ENCODE data around the gene PTGDS.

Gene PTGDS

GRCh38 chr9:136952876-136953770, 24.2 kb upstream of the PTGDS start:
- Histone ChIP-seq H3K9ac (no peak overlapping the region), H3K36me3 (no peaks in the 10 kb centered on the region), H3K4me1 (peaks cover 13 to 19% (median 17%) of the 10 kb centered on the region in 10 experiments), H3K4me2 (no peak overlapping the region), H4K20me1 (no peaks in the 10 kb centered on the region; a peak in 1 of 22 replicates), H3K27ac (no peak overlapping the region), H3K27me3 (no peaks in the 10 kb centered on the region), H3K9me3 (replicated peaks in 1 of 11) (peaks cover 0 to 4% (median 0%) of the 10 kb centered on the region in 11 experiments; a peak in 1 of 22 replicates), H3K4me3 (no peak overlapping the region)
- no peak for TF ChIP-seq Cebpa-rat (IDR thresholded peaks at IDR 0.05)

- H3K4me2 ChIP-seq = no peak overlapping the region
- H3K27ac ChIP-seq = no peak overlapping the region
- no peaks in the 10 kb centered on the region for H3K27me3 ChIP-seq
- H3K9me3 ChIP-seq (replicated peaks in 1 of 11) = peaks cover 0 to 4% (median 0%) of the 10 kb centered on the region in 11 experiments; a peak in 1 of 22 replicates
- no peaks in the 10 kb centered on the region for H3K36me3 ChIP-seq
- H3K9ac ChIP-seq = no peak overlapping the region
- no peak for TF ChIP-seq Cebpa-rat (IDR thresholded peaks at IDR 0.05)
- H4K20me1 ChIP-seq = no peaks in the 10 kb centered on the region; a peak in 1 of 22 replicates
- H3K4me3 ChIP-seq = no peak overlapping the region
- peaks cover 9 to 14% (median 12%) of the 10 kb centered on the region in 10 experiments for H3K4me1 ChIP-seq
Measured at GRCh38 chr9:136953771-136954269, 23.5 kb upstream of the PTGDS start.

GRCh38 chr9:136954270-136955083, 22.8 kb upstream of the PTGDS start:
- Histone ChIP-seq H3K36me3 (no peaks in the 10 kb centered on the region), H3K9me3 (replicated peaks in 1 of 11) (peaks cover 0 to 4% (median 0%) of the 10 kb centered on the region in 11 experiments; a peak in 1 of 22 replicates), H4K20me1 (no peaks in the 10 kb centered on the region; a peak in 1 of 22 replicates), H3K4me1 (peaks cover 5 to 13% (median 8%) of the 10 kb centered on the region in 10 experiments; a peak in 19 of 20 replicates), H3K4me3 (no peak overlapping the region), H3K4me2 (no peak overlapping the region), H3K9ac (no peak overlapping the region), H3K27me3 (no peaks in the 10 kb centered on the region), H3K27ac (no peak overlapping the region)
- no peak for TF ChIP-seq Cebpa-rat (IDR thresholded peaks at IDR 0.05)

- no peak overlapping the region for H3K4me3 ChIP-seq
- peaks cover 3 to 16% (median 9%) of the 10 kb centered on the region in 10 experiments; a peak in 19 of 20 replicates for H3K4me1 ChIP-seq
- H4K20me1 ChIP-seq = no peaks in the 10 kb centered on the region; a peak in 1 of 22 replicates
- H3K4me2 ChIP-seq = no peak overlapping the region
- no peak overlapping the region for H3K9ac ChIP-seq
- H3K27me3 ChIP-seq = no peaks in the 10 kb centered on the region
- H3K36me3 ChIP-seq = no peaks in the 10 kb centered on the region
- peaks cover 0 to 4% (median 0%) of the 10 kb centered on the region in 11 experiments; a peak in 1 of 22 replicates for H3K9me3 ChIP-seq (replicated peaks in 1 of 11)
- no peak for TF ChIP-seq Cebpa-rat (IDR thresholded peaks at IDR 0.05)
- H3K27ac ChIP-seq = no peak overlapping the region
Measured at GRCh38 chr9:136955202-136955942, 21.9 kb upstream of the PTGDS start.

- H3K27ac ChIP-seq = no peak overlapping the region
- no peaks in the 10 kb centered on the region for H3K27me3 ChIP-seq
- H3K36me3 ChIP-seq = no peaks in the 10 kb centered on the region
- TF ChIP-seq Cebpa-rat (IDR thresholded peaks at IDR 0.05) = no peak
- H3K9ac ChIP-seq = no peak overlapping the region
- H3K4me2 ChIP-seq = no peak overlapping the region
- no peak overlapping the region for H3K4me3 ChIP-seq
- H3K4me1 ChIP-seq = peaks cover 0 to 10% (median 5%) of the 10 kb centered on the region in 10 experiments; a peak in 8 of 20 replicates
- peaks cover 0 to 4% (median 0%) of the 10 kb centered on the region in 11 experiments; a peak in 1 of 22 replicates for H3K9me3 ChIP-seq (replicated peaks in 1 of 11)
- no peaks in the 10 kb centered on the region; a peak in 1 of 22 replicates for H4K20me1 ChIP-seq
Measured at GRCh38 chr9:136955943-136956335, 21.4 kb upstream of the PTGDS start.

- TF ChIP-seq Cebpa-rat (IDR thresholded peaks at IDR 0.05) = no peak
- H3K9ac ChIP-seq = no peak overlapping the region
- no peaks in the 10 kb centered on the region for H3K27me3 ChIP-seq
Measured at GRCh38 chr9:136956604-136957003, 20.7 kb upstream of the PTGDS start.

GRCh38 chr9:136957461-136957860, 19.8 kb upstream of the PTGDS start:
- H3K9me3 ChIP-seq (replicated peaks in 1 of 11) = peaks cover 0 to 4% (median 0%) of the 10 kb centered on the region in 11 experiments; a peak in 1 of 22 replicates
- H3K4me3 ChIP-seq = no peak overlapping the region
- no peak overlapping the region for H3K27ac ChIP-seq
- no peak overlapping the region for H3K4me2 ChIP-seq
- no peaks in the 10 kb centered on the region for H3K36me3 ChIP-seq
- H3K4me1 ChIP-seq = peaks cover 0 to 10% (median 5%) of the 10 kb centered on the region in 10 experiments; a peak in 8 of 20 replicates
- H4K20me1 ChIP-seq = no peaks in the 10 kb centered on the region; a peak in 1 of 22 replicates
- no peak overlapping the region for H3K9ac ChIP-seq
- H3K27me3 ChIP-seq = no peaks in the 10 kb centered on the region
- TF ChIP-seq Cebpa-rat (IDR thresholded peaks at IDR 0.05) = no peak

More at GRCh38 chr9:136956604-136957003, 20.7 kb upstream of the PTGDS start:
- H3K27ac ChIP-seq = no peak overlapping the region
- no peaks in the 10 kb centered on the region for H3K36me3 ChIP-seq
- H3K9me3 ChIP-seq (replicated peaks in 1 of 11) = peaks cover 0 to 4% (median 0%) of the 10 kb centered on the region in 11 experiments; a peak in 1 of 22 replicates
- no peak overlapping the region for H3K4me3 ChIP-seq
- H4K20me1 ChIP-seq = no peaks in the 10 kb centered on the region; a peak in 1 of 22 replicates
- no peak overlapping the region for H3K4me2 ChIP-seq
- H3K4me1 ChIP-seq = peaks cover 0 to 10% (median 5%) of the 10 kb centered on the region in 10 experiments; a peak in 8 of 20 replicates

GRCh38 chr9:136957901-136958300, 19.4 kb upstream of the PTGDS start:
- H4K20me1 ChIP-seq = no peaks in the 10 kb centered on the region; a peak in 1 of 22 replicates
- TF ChIP-seq Cebpa-rat (IDR thresholded peaks at IDR 0.05) = no peak
- H3K36me3 ChIP-seq = no peaks in the 10 kb centered on the region
- H3K9ac ChIP-seq = no peak overlapping the region
- no peak overlapping the region for H3K4me2 ChIP-seq
- H3K27me3 ChIP-seq = no peaks in the 10 kb centered on the region
- H3K27ac ChIP-seq = no peak overlapping the region
- no peak overlapping the region for H3K4me3 ChIP-seq
- peaks cover 0 to 10% (median 5%) of the 10 kb centered on the region in 10 experiments; a peak in 8 of 20 replicates for H3K4me1 ChIP-seq
- peaks cover 0 to 4% (median 0%) of the 10 kb centered on the region in 11 experiments; a peak in 1 of 22 replicates for H3K9me3 ChIP-seq (replicated peaks in 1 of 11)
